Endothelial cell of umbilical vein (primary cell): ENCODE measurements around the gene CCSER2. TPM values are rescaled to one million over a fixed set of nuclear protein-coding genes. Genes with fewer than 3 reads are reported as not detected.

Source experiments
- BruUV-seq: library from RNA; stranded (reverse); fragments of 400-500 nt; replicated peaks from 2 replicates; lab custom pipeline; 2021; lab: Mats Ljungman, UMichigan
- CTCF ChIA-PET: fragments of 300-600, 350-600 bp; sonication (Branson Sonifier 250); formaldehyde crosslinking; loops from one replicate; lab custom pipeline; 2021; ENCODE audit warnings: antibody characterized with exemption, inconsistent platforms; lab: Charles Lee
- POLR2A ChIA-PET: fragments of 300-600, 350-600 bp; sonication (Branson Sonifier 250); formaldehyde crosslinking; loops from one replicate; lab custom pipeline; 2021; ENCODE audit warnings: antibody characterized with exemption, inconsistent platforms; lab: Charles Lee
- DNase-seq: peaks from one replicate; pipeline ENCODE4 v3.0.0-alpha.2; 2011; ENCODE audit warnings: low read depth, low spot score
- FAIRE-seq: peaks from 2 replicates; lab custom pipeline; 2011; peaks lifted over from hg19 to GRCh38; lab: Jason Lieb, UNC
- H2AFZ ChIP-seq: 2 replicates; pipeline ENCODE4 v1.6.0; 2012; ENCODE audit warnings: low read depth, low read length, control low read depth, inconsistent platforms
- H3K27ac ChIP-seq: 2 replicates; pipeline ENCODE4 v1.5.1; 2011; ENCODE audit warnings: low read depth, mild to moderate bottlenecking, control low read depth, low read length, moderate library complexity; ENCODE audit not compliant: insufficient read depth
- H3K27me3 ChIP-seq, 2 experiments: 2 replicates each; pipeline versions ENCODE4 v1.6.0 to v1.6.1; 2011; ENCODE audit warnings: low read length in 2 of 2, mixed read lengths in 1 of 2; ENCODE audit not compliant: control insufficient read depth in 2 of 2, insufficient read depth in 2 of 2
- H3K36me3 ChIP-seq, 2 experiments: 2 replicates in 1 of 2; 3 replicates in 1 of 2; pipeline ENCODE4 v1.5.1; 2011; ENCODE audit warnings: low read length in 2 of 2, mild to moderate bottlenecking in 1 of 2, moderate library complexity in 1 of 2; ENCODE audit not compliant: control insufficient read depth in 2 of 2, insufficient read depth in 2 of 2; ENCODE audit errors: extremely low read depth in 1 of 2
- H3K4me1 ChIP-seq: 3 replicates; pipeline ENCODE4 v1.5.1; 2011; ENCODE audit warnings: mild to moderate bottlenecking, low read length; ENCODE audit not compliant: control insufficient read depth, insufficient read depth; ENCODE audit errors: extremely low read depth
- H3K4me2 ChIP-seq: 2 replicates; pipeline ENCODE4 v1.6.1; 2011; ENCODE audit warnings: low read length, control low read depth, mixed read lengths; ENCODE audit not compliant: insufficient read depth
- H3K4me3 ChIP-seq, 3 experiments: fragments of 200-600 bp in 1 of 3; sonication (generic), shearing (Covaris generic) in 1 of 3; replicated peaks in 1 of 3; 2 replicates each; pipeline ENCODE4 v1.5.1; 2011 to 2016; ENCODE audit warnings: control low read depth in 3 of 3, low read length in 3 of 3, mild to moderate bottlenecking in 2 of 3, inconsistent platforms in 1 of 3, low read depth in 1 of 3, moderate library complexity in 1 of 3; ENCODE audit not compliant: insufficient read depth in 1 of 3
- H3K79me2 ChIP-seq: 2 replicates; pipeline ENCODE4 v1.6.0; 2012; ENCODE audit warnings: low read length, inconsistent platforms; ENCODE audit not compliant: control insufficient read depth, insufficient read depth
- H3K9ac ChIP-seq: replicated peaks from 2 replicates; pipeline ENCODE3; 2011; ENCODE audit warnings: low read length, control low read depth; ENCODE audit not compliant: insufficient read depth; ENCODE audit errors: extremely low read depth
- H3K9me1 ChIP-seq: replicated peaks from 3 replicates; pipeline ENCODE4 v1.6.0; 2011; ENCODE audit warnings: mild to moderate bottlenecking, low read length; ENCODE audit not compliant: control insufficient read depth, insufficient read depth; ENCODE audit errors: extremely low read depth
- H3K9me3 ChIP-seq: replicated peaks from 2 replicates; pipeline ENCODE4 v1.5.1; 2012; ENCODE audit warnings: low read length, inconsistent platforms; ENCODE audit not compliant: control insufficient read depth, insufficient read depth
- H4K20me1 ChIP-seq: replicated peaks from 2 replicates; pipeline ENCODE3; 2011; ENCODE audit warnings: mild to moderate bottlenecking, low read length; ENCODE audit not compliant: control insufficient read depth, insufficient read depth; ENCODE audit errors: extremely low read depth
- EZH2 ChIP-seq: IDR thresholded peaks from 2 replicates; pipeline ENCODE4 v1.6.1; 2012; ENCODE audit warnings: borderline replicate concordance, low read depth, mild to moderate bottlenecking, moderate library complexity, low read length, inconsistent platforms; ENCODE audit not compliant: severe bottlenecking
- GATA2 ChIP-seq: IDR thresholded peaks from 2 replicates; pipeline ENCODE4 v1.7.0; 2011; ENCODE audit warnings: low read depth, mild to moderate bottlenecking, moderate library complexity, mixed read lengths, low read length; ENCODE audit not compliant: insufficient read length, insufficient read depth
- JUN ChIP-seq: IDR thresholded peaks from 2 replicates; pipeline ENCODE4 v1.6.1; 2011; ENCODE audit warnings: borderline replicate concordance, low read depth; ENCODE audit not compliant: insufficient read length, insufficient read depth
- MYC ChIP-seq: IDR thresholded peaks from one replicate; pipeline ENCODE4 v1.6.1; 2011; ENCODE audit warnings: mild to moderate bottlenecking, low read depth, low read length
- POLR2A ChIP-seq: IDR thresholded peaks from 2 replicates; pipeline ENCODE4 v1.6.1; 2012; ENCODE audit warnings: low read depth, mild to moderate bottlenecking, control low read depth, low read length
- POLR2AphosphoS5 ChIP-seq: IDR thresholded peaks from 2 replicates; pipeline ENCODE4 v1.6.1; 2012; ENCODE audit warnings: low read depth, mild to moderate bottlenecking, control low read depth, low read length, moderate library complexity; ENCODE audit not compliant: insufficient read depth
- dilution Hi-C: fragments of 300-500 bp; cut with MboI; formaldehyde crosslinking; loops from one replicate; pipeline ENCODE4 v1.15.0; 2019; ENCODE audit warnings: low sequenced_read_pairs; ENCODE audit not compliant: extremely low pct_ligation_motif_present
- intact Hi-C: fragments of 100-400 bp; cut with micrococcal nuclease; formaldehyde crosslinking; loops from one replicate; pipeline ENCODE4 v1.10.0; 2022
- polyA plus RNA-seq, 4 experiments: library from polyadenylated mRNA; depleted of rRNA in 3 of 4; stranded (reverse) in 3 of 4; unstranded in 1 of 4; fragments of >200 nt; gene quantifications; 2 replicates each; pipeline versions ENCODE4 v1.2.1 to v1.2.3, GENCODE V29; 2011 to 2012; ENCODE audit warnings: missing spikeins in 1 of 4
- total RNA-seq: library from RNA; stranded (reverse); gene quantifications from 2 replicates; pipeline ENCODE4 v1.2.3, GENCODE V29; 2021
- TF ChIP-seq, protein P1 (sequence below): IDR thresholded peaks from 2 replicates; pipeline ENCODE4 v1.6.1; 2011; ENCODE audit not compliant: insufficient read depth, insufficient read length
- TF ChIP-seq, protein P2 (sequence below), 2 donors: IDR thresholded peaks; 1 replicate in 1 of 2; 2 replicates in 1 of 2; pipeline ENCODE4 v1.5.1; 2011; ENCODE audit warnings: low read length in 2 of 2, mild to moderate bottlenecking in 2 of 2, moderate library complexity in 2 of 2, control low read depth in 1 of 2, inconsistent platforms in 1 of 2, low read depth in 1 of 2; ENCODE audit not compliant: insufficient read depth in 1 of 2; ENCODE audit errors: extremely low read depth in 1 of 2

The CCSER2 gene
- total and polyA plus RNA-seq, 2 donors (not counting 3 experiments of a cell fraction or from before 2014, with no cell fraction given): 14.5 to 49.3 TPM

DNA sequence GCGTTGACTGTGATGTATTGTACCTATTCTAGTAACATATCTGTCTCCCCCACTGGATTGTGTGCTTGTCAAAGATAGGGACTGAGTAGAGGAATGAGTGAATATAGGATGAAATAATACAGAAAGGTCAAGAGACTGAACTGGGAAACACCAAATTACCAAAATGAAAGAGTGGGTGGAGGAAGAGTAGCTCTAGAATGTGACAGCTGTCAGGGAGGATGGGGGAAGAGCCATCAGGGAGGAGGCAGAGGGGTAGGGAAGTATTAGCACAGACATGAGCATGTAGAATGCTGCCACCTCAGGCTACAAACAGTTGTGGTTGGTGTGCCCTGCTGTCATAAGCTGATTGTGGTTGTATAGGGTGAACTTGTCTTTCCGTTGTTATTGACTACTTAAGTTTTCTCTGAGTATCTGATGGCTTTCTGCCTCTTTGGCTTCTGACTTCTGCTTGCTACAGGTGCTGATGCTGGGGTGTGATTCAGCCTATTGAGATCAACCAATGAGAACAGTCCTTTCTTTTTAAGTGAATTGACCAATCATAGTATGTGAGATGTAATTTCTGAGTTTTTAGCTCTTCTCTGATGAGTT lies 5.6 kb downstream of the CCSER2 start:
- dilution Hi-C loops (no loop called here), intact Hi-C loops (no loop called here)
- Histone ChIP-seq H3K9ac (no peak overlapping the region), H3K36me3 (no peaks in the 10 kb centered on the region), H2AFZ (no peak overlapping the region), H3K27ac (no peak overlapping the region), H4K20me1 (peaks cover 6% of the 10 kb centered on the region), H3K4me1 (peaks cover 12% of the 10 kb centered on the region), H3K79me2 (peaks cover 81% of the 10 kb centered on the region), H3K9me3 (no peaks in the 10 kb centered on the region), H3K4me2 (no peak overlapping the region), H3K4me3 (no peak overlapping the region), H3K27me3 (no peaks in the 10 kb centered on the region), H3K9me1 (no peaks in the 10 kb centered on the region)
- BruUV-seq: no TSS peak
- ChIA-PET CTCF (interaction anchor here (0.8 to 5.7 kb wide), 5 partner anchors 17 to 206 kb away, joined by 3 to 43 read pairs (median 6); no protein-coding TSS in a partner anchor), POLR2A (interaction anchor here (0.5 kb wide), 1 partner anchor 29 kb away, joined by 3 read pairs; no protein-coding TSS in a partner anchor)
- TF ChIP-seq, protein P1, sequence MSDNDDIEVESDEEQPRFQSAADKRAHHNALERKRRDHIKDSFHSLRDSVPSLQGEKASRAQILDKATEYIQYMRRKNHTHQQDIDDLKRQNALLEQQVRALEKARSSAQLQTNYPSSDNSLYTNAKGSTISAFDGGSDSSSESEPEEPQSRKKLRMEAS: no peak
- TF ChIP-seq MYC: no peak
- FAIRE-seq (no peak), DNase-seq (no peak)

DNA sequence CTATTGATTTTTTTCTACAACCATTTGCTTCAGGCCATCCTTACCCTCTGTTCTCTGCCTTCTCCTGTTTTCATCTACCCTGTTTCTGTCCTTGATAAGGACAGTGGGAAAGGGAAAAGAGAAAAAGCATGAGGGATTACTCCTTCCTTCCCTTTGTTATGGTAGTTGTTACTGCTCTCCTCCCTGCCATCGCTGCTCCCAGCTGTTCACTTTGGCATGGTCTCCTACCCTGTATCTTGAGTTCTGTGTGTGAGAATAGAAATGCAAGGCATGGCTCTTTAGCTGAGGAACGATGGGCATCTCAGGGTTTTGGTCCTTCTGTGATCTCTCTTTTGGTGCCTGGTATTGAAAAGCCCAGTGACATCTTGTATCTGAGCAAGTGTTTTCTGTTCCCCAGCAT lies 6.4 kb downstream of the CCSER2 start:
- no TSS peak for BruUV-seq
- no peak for DNase-seq
- no peak overlapping the region for H3K9ac ChIP-seq
- no peak overlapping the region for H3K4me3 ChIP-seq
- FAIRE-seq: no peak
- POLR2A ChIA-PET: no interaction called here
- no peaks in the 10 kb centered on the region for H3K36me3 ChIP-seq
- dilution Hi-C loops: no loop called here
- no peak overlapping the region for H3K27ac ChIP-seq
- intact Hi-C loops: no loop called here
- no peak overlapping the region for H2AFZ ChIP-seq
- H3K9me1 ChIP-seq: no peaks in the 10 kb centered on the region
- CTCF ChIA-PET: interaction anchor here (0.7 to 5.7 kb wide), 6 partner anchors 17 to 206 kb away, joined by 3 to 43 read pairs (median 6); no protein-coding TSS in a partner anchor
- no peak for TF ChIP-seq JUN
- no peak for TF ChIP-seq POLR2AphosphoS5
- no peak for TF ChIP-seq GATA2
- TF ChIP-seq, protein P1: no peak
- TF ChIP-seq, protein P2, sequence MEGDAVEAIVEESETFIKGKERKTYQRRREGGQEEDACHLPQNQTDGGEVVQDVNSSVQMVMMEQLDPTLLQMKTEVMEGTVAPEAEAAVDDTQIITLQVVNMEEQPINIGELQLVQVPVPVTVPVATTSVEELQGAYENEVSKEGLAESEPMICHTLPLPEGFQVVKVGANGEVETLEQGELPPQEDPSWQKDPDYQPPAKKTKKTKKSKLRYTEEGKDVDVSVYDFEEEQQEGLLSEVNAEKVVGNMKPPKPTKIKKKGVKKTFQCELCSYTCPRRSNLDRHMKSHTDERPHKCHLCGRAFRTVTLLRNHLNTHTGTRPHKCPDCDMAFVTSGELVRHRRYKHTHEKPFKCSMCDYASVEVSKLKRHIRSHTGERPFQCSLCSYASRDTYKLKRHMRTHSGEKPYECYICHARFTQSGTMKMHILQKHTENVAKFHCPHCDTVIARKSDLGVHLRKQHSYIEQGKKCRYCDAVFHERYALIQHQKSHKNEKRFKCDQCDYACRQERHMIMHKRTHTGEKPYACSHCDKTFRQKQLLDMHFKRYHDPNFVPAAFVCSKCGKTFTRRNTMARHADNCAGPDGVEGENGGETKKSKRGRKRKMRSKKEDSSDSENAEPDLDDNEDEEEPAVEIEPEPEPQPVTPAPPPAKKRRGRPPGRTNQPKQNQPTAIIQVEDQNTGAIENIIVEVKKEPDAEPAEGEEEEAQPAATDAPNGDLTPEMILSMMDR (IDR thresholded peaks at IDR 0.05; ENCODE audit: extremely low read depth in 1 of 2, insufficient read depth in 1 of 2, low read depth in 1 of 2, low read length in 2 of 2): no peak
- TF ChIP-seq MYC: no peak
- no peak for TF ChIP-seq POLR2A
- TF ChIP-seq EZH2: no peak
- peaks cover 6% of the 10 kb centered on the region for H4K20me1 ChIP-seq
- H3K4me2 ChIP-seq: no peak overlapping the region
- H3K79me2 ChIP-seq: peaks cover 75% of the 10 kb centered on the region
- no peaks in the 10 kb centered on the region for H3K9me3 ChIP-seq
- H3K27me3 ChIP-seq: no peaks in the 10 kb centered on the region
- peaks cover 8% of the 10 kb centered on the region for H3K4me1 ChIP-seq
